ENCODE data around the gene KRT28.
"Not testable (repeated sequence)": the region's sequence is repeated elsewhere in the genome, so short reads cannot be mapped to it uniquely, and the experiment has no call there.

The KRT28 gene

GRCh38 chr17:40791111-40791510, 8.6 kb downstream of the KRT28 start:
- H3K27ac ChIP-seq = no peak overlapping the region
- DNase-seq (ENCODE audit: low read depth, low spot score) = no peak

- DNase-seq (ENCODE audit: low read depth, low spot score) = no peak
- no peak within 1 kb of the TSS for H3K27ac ChIP-seq
These were observed 17.3 kb downstream of the KRT28 start, which contains the start of gene KRT27 for GRCh38 chr17:40782450-40782849. Gene KRT27 (minus strand): TSS chr17:40782550. CDS start chr17:40782493, 57 bp downstream.

- DNase-seq (ENCODE audit: low read depth, low spot score) = no peak
- H3K27ac ChIP-seq = no peak overlapping the region
These were observed 20.4 kb downstream of the KRT28 start for GRCh38 chr17:40779181-40779909.

GRCh38 chr17:40778461-40778860, 21.3 kb downstream of the KRT28 start:
- DNase-seq (ENCODE audit: low read depth, low spot score) = no peak
- H3K27ac ChIP-seq = no peak overlapping the region

- DNase-seq (ENCODE audit: low read depth, low spot score) = no peak
- no peak overlapping the region for H3K27ac ChIP-seq
These were observed 21.8 kb downstream of the KRT28 start for GRCh38 chr17:40777971-40778370.

- no peak for DNase-seq (ENCODE audit: low read depth, low spot score)
- no peak overlapping the region for H3K27ac ChIP-seq
These were observed 22.3 kb downstream of the KRT28 start for GRCh38 chr17:40777459-40777858.

- H3K27ac ChIP-seq = no peak overlapping the region
- no peak for DNase-seq (ENCODE audit: low read depth, low spot score)
These were observed 23.8 kb downstream of the KRT28 start for GRCh38 chr17:40775945-40776344.

- DNase-seq (ENCODE audit: low read depth, low spot score) = no peak
- H3K27ac ChIP-seq = no peak within 1 kb of the TSS
These were observed 27.7 kb downstream of the KRT28 start, which contains the start of gene KRT26 for GRCh38 chr17:40772101-40772500. Gene KRT26 (minus strand): TSS chr17:40772201. CDS start chr17:40772113, 88 bp downstream.

- no peak for DNase-seq (ENCODE audit: low read depth, low spot score)
These were observed 34.1 kb downstream of the KRT28 start for GRCh38 chr17:40765657-40766056.

GRCh38 chr17:40763752-40764151, 36.0 kb downstream of the KRT28 start:
- no peak overlapping the region for H3K27ac ChIP-seq

More at GRCh38 chr17:40765657-40766056, 34.1 kb downstream of the KRT28 start:
- no peak overlapping the region for H3K27ac ChIP-seq

GRCh38 chr17:40760105-40761016, 39.4 kb downstream of the KRT28 start:
- DNase-seq (ENCODE audit: low read depth, low spot score) = no peak
- H3K27ac ChIP-seq = no peak overlapping the region

More at GRCh38 chr17:40763752-40764151, 36.0 kb downstream of the KRT28 start:
- DNase-seq (ENCODE audit: low read depth, low spot score) = no peak

GRCh38 chr17:40755231-40755630, 44.5 kb downstream of the KRT28 start, which contains the start of gene KRT25:
Gene KRT25 (minus strand): TSS chr17:40755331. CDS start chr17:40755271, 60 bp downstream.
- no peak within 1 kb of the TSS for H3K27ac ChIP-seq

GRCh38 chr17:40753804-40754203, 46.0 kb downstream of the KRT28 start:
- no peak overlapping the region for H3K27ac ChIP-seq
- DNase-seq (ENCODE audit: low read depth, low spot score) = no peak

More at GRCh38 chr17:40755231-40755630, 44.5 kb downstream of the KRT28 start, which contains the start of gene KRT25:
- DNase-seq (ENCODE audit: low read depth, low spot score) = no peak

- no peak overlapping the region for H3K27ac ChIP-seq
- DNase-seq (ENCODE audit: low read depth, low spot score) = no peak
These were observed 48.7 kb downstream of the KRT28 start for GRCh38 chr17:40751065-40751464.

GRCh38 chr17:40750391-40750790, 49.4 kb downstream of the KRT28 start:
- no peak for DNase-seq (ENCODE audit: low read depth, low spot score)

GRCh38 chr17:40748666-40749065, 51.1 kb downstream of the KRT28 start:
- DNase-seq (ENCODE audit: low read depth, low spot score); H3K27ac ChIP-seq: not testable (repeated sequence)

More at GRCh38 chr17:40750391-40750790, 49.4 kb downstream of the KRT28 start:
- H3K27ac ChIP-seq = no peak overlapping the region

Measured in epithelial cell of prostate (primary cell).